ENCODE results near the gene CDRT15.
"Not testable (repeated sequence)": the region's sequence is repeated elsewhere in the genome, so short reads cannot be mapped to it uniquely, and the experiment has no call there.

DNA sequence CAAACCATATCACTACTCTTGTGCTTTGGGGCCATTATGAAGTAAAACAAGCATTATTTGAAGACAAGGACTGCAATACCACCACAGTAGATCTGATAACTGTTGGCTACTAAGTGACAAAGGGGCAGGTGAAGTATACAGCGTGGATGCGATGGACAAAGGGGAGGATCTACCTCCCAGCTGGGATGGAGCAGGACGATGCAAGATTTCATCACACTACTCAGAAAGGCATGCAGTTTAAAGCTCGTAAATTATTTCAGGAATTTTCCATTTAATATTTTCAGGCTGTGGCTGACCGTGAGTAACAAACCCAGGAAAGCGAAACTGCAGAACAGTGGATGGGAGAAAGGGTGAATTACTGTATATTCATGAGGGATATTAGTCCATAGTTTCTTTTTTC lies 5.5 kb downstream of the CDRT15 start:
- not testable (repeated sequence) for TF ChIP-seq SNAI2 (CRISPR knock-in tag; IDR thresholded peaks at IDR 0.05); ZNF70 (CRISPR knock-in tag; IDR thresholded peaks at IDR 0.05); CREB5 (CRISPR knock-in tag; IDR thresholded peaks at IDR 0.05; ENCODE audit: low read depth); ESRRG (CRISPR knock-in tag; IDR thresholded peaks at IDR 0.05); CSDC2 (CRISPR knock-in tag; IDR thresholded peaks at IDR 0.05); ARNTL (CRISPR knock-in tag; IDR thresholded peaks at IDR 0.05; ENCODE audit: borderline replicate concordance, low read depth); TOX (CRISPR knock-in tag; IDR thresholded peaks at IDR 0.05; ENCODE audit: borderline replicate concordance); TSHZ2 (CRISPR knock-in tag; IDR thresholded peaks at IDR 0.05); GLIS3 (CRISPR knock-in tag; IDR thresholded peaks at IDR 0.05); ISL1 (CRISPR knock-in tag; IDR thresholded peaks at IDR 0.05); ZNF565 (CRISPR knock-in tag; conservative IDR thresholded peaks at IDR 0.05; ENCODE audit: low read depth); CSRNP3 (CRISPR knock-in tag; IDR thresholded peaks at IDR 0.05); TCF4 (CRISPR knock-in tag; IDR thresholded peaks at IDR 0.05; ENCODE audit: borderline replicate concordance)
- TF ChIP-seq, protein P1, sequence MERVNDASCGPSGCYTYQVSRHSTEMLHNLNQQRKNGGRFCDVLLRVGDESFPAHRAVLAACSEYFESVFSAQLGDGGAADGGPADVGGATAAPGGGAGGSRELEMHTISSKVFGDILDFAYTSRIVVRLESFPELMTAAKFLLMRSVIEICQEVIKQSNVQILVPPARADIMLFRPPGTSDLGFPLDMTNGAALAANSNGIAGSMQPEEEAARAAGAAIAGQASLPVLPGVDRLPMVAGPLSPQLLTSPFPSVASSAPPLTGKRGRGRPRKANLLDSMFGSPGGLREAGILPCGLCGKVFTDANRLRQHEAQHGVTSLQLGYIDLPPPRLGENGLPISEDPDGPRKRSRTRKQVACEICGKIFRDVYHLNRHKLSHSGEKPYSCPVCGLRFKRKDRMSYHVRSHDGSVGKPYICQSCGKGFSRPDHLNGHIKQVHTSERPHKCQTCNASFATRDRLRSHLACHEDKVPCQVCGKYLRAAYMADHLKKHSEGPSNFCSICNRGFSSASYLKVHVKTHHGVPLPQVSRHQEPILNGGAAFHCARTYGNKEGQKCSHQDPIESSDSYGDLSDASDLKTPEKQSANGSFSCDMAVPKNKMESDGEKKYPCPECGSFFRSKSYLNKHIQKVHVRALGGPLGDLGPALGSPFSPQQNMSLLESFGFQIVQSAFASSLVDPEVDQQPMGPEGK (CRISPR knock-in tag; IDR thresholded peaks at IDR 0.05; ENCODE audit: borderline replicate concordance): not testable (repeated sequence)
